Breast epithelium (tissue), 3 donors: ENCODE results near the gene EDEM2.

ENCODE experiments used
- CTCF ChIP-seq, 3 donors: fragments of 450-650 bp; IDR thresholded peaks; one replicate each; pipeline ENCODE4 v1.5.1; 2016 to 2017; ENCODE audit warnings: antibody characterized with exemption in 3 of 3, mild to moderate bottlenecking in 3 of 3, moderate library complexity in 3 of 3
- POLR2A ChIP-seq: fragments of 450-650 bp; IDR thresholded peaks from one replicate; pipeline ENCODE4 v1.6.1; 2016; ENCODE audit warnings: antibody characterized with exemption, mild to moderate bottlenecking, moderate library complexity

GRCh38 chr20:35173576-35174192, 26.5 kb upstream of the EDEM2 start:
- TF ChIP-seq POLR2A (no peak), CTCF (IDR thresholded peaks at IDR 0.05) (no peak)
